ENCODE measurements around the gene HOTAIR. TPM values are rescaled to one million over a fixed set of nuclear protein-coding genes. Genes with fewer than 3 reads are reported as not detected.
A peak's percentile ranks its signal among the peaks of the same experiment; 100 is the strongest.

The HOTAIR gene
- total RNA-seq, 1 experiment from 2014 or later, result not detected

DNA sequence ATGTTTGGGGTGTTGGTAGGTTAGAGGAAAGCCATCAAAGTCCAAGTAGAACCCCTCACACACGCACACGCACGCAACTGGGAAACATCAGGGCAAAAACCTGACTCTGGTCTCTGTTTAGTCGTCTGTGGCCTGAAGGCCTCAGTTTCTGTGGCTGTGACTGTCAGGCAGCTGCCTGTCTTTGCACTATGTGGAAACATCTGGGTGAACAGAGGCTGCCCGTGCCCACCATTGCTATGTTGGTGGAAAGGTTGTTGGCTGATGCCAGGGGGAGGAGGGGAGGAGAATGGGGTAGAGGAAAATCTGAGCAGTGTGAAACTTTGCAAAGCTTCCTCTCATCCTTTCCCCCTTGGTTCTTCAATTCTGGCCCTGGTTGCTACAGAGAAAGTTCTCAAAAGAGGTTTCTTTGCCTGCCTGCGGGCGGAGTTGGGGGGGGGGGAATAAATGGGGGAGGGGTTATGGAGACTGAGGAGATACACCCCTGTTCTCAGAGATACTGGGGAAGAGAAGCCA is 17.7 kb upstream of the HOTAIR start:
- WGBS (ENCODE audit: extremely low coverage, insufficient read length, low lambda C conversion rate), result no CpG with 5 or more reads among the region's 7 CpGs
- H3K4me1 Mint-ChIP-seq, result peaks cover 7 to 26% of the 10 kb centered on the region in 2 experiments

More for the DNA sequence above, 17.7 kb upstream of the HOTAIR start:
- no peak overlapping the region for H3K4ac ChIP-seq (ENCODE audit: low read depth, low read length)
- Mint-ChIP-seq H3K4me3 (peak overlapping the region in 1 of 2 experiments; percentile 42; a peak in 1 of 5 replicates), H3K27ac (no peak overlapping the region), H3K36me3 (ENCODE audit: insufficient read depth in 1 of 3, low read depth in 3 of 3) (no peaks in the 10 kb centered on the region), H3K27me3 (ENCODE audit: low read depth) (peaks cover 100% of the 10 kb centered on the region), H3K9me3 (no peaks in the 10 kb centered on the region; a peak in 1 of 5 replicates)
- H3K9ac ChIP-seq (ENCODE audit: extremely low read depth, insufficient read length, low read length), result no peak overlapping the region
- H3K4me1 ChIP-seq (ENCODE audit: insufficient read depth, low read length), result no peaks in the 10 kb centered on the region
- H3K79me1 ChIP-seq (ENCODE audit: insufficient read depth, low read depth, low read length, poor library complexity, severe bottlenecking), result no peaks in the 10 kb centered on the region
- no peak overlapping the region for H2BK20ac ChIP-seq (ENCODE audit: low read depth, low read length, poor library complexity, severe bottlenecking)
- no peak for DNase-seq
- H2BK120ac ChIP-seq (ENCODE audit: low read depth, low read length, poor library complexity, severe bottlenecking), result no peak overlapping the region
- no peak overlapping the region for H3K18ac ChIP-seq (ENCODE audit: insufficient read length, low read depth, low read length)
- no peak overlapping the region for H4K5ac ChIP-seq (ENCODE audit: insufficient read length, low read depth, low read length)
- H2BK5ac ChIP-seq (ENCODE audit: insufficient read length, low read length), result no peak overlapping the region
- no peak overlapping the region for H3K56ac ChIP-seq (ENCODE audit: insufficient read length, low read depth, low read length)
- H2AFZ ChIP-seq (ENCODE audit: low read length), result no peak overlapping the region
- no peak overlapping the region for H4K91ac ChIP-seq (ENCODE audit: insufficient read length, low read depth, low read length)
- no peak overlapping the region for H3T11ph ChIP-seq (ENCODE audit: low read length)
- H2AK5ac ChIP-seq (ENCODE audit: insufficient read length, low read length), result no peak overlapping the region
- peaks cover 99% of the 10 kb centered on the region for H3K27me3 ChIP-seq (ENCODE audit: insufficient read depth, low read length)
- no peak overlapping the region for H3K14ac ChIP-seq (ENCODE audit: insufficient read depth, low read length)
- TF ChIP-seq, protein P1, sequence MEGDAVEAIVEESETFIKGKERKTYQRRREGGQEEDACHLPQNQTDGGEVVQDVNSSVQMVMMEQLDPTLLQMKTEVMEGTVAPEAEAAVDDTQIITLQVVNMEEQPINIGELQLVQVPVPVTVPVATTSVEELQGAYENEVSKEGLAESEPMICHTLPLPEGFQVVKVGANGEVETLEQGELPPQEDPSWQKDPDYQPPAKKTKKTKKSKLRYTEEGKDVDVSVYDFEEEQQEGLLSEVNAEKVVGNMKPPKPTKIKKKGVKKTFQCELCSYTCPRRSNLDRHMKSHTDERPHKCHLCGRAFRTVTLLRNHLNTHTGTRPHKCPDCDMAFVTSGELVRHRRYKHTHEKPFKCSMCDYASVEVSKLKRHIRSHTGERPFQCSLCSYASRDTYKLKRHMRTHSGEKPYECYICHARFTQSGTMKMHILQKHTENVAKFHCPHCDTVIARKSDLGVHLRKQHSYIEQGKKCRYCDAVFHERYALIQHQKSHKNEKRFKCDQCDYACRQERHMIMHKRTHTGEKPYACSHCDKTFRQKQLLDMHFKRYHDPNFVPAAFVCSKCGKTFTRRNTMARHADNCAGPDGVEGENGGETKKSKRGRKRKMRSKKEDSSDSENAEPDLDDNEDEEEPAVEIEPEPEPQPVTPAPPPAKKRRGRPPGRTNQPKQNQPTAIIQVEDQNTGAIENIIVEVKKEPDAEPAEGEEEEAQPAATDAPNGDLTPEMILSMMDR (conservative IDR thresholded peaks at IDR 0.05), result no peak
- H4K20me1 ChIP-seq (ENCODE audit: control insufficient read depth, insufficient read depth, insufficient read length), result no peaks in the 10 kb centered on the region
- no peak overlapping the region for H3K23ac ChIP-seq (ENCODE audit: insufficient read length, low read depth, low read length)
- no peak overlapping the region for H2BK15ac ChIP-seq (ENCODE audit: low read depth, low read length)
- H3K9me3 ChIP-seq (ENCODE audit: control insufficient read depth, low read depth, low read length), result no peaks in the 10 kb centered on the region
- no peaks in the 10 kb centered on the region for H3K23me2 ChIP-seq (ENCODE audit: insufficient read length, low read depth, low read length, poor library complexity, severe bottlenecking)
- no peak overlapping the region for H3K4me2 ChIP-seq (ENCODE audit: insufficient read depth, insufficient read length, low read length)
- H4K8ac ChIP-seq (replicated peaks; ENCODE audit: insufficient read length, low read depth, low read length), result no peak overlapping the region
- no peaks in the 10 kb centered on the region for H3K79me2 ChIP-seq (ENCODE audit: insufficient read depth, low read length)
- no peak overlapping the region for H3K27ac ChIP-seq (ENCODE audit: insufficient read length, low read depth, low read length)
- no peak overlapping the region for H2BK12ac ChIP-seq (ENCODE audit: insufficient read length, low read depth, low read length)
